Neural progenitor cell (in vitro differentiated cells): ENCODE data around the gene ASB10.

Experiments used
- EZH2 ChIP-seq: fragments of 200-600 bp; sonication (generic); IDR thresholded peaks from 2 replicates; pipeline ENCODE4 v1.6.1; 2017; ENCODE audit warnings: antibody characterized with exemption, mild to moderate bottlenecking, moderate library complexity
- EZH2phosphoT487 ChIP-seq: fragments of 200-600 bp; sonication (generic); IDR thresholded peaks from 2 replicates; pipeline ENCODE4 v1.6.1; 2017; ENCODE audit warnings: antibody characterized with exemption

GRCh38 chr7:151141855-151142685, 45.0 kb downstream of the ASB10 start:
- TF ChIP-seq EZH2: no peak
- no peak for TF ChIP-seq EZH2phosphoT487
